HCT116 (cell line): Measurements from ENCODE around the gene SH2B3.
A peak's percentile ranks its signal among the peaks of the same experiment; 100 is the strongest.

Experiments used
- CEBPB ChIP-seq: IDR thresholded peaks from 2 replicates; pipeline ENCODE4 v1.6.1; 2012; ENCODE audit warnings: low read depth
- CTCF ChIP-seq, 3 experiments: fragments of 200-600 bp in 1 of 3; sonication (generic) in 1 of 3; IDR thresholded peaks in 2 of 3; conservative IDR thresholded peaks in 1 of 3; 2 replicates each; pipeline ENCODE4 v1.5.1; 2012 to 2017; ENCODE audit warnings: low read depth in 2 of 3, low read length in 2 of 3, antibody characterized with exemption in 1 of 3, borderline replicate concordance in 1 of 3, control low read depth in 1 of 3, mild to moderate bottlenecking in 1 of 3, mixed read lengths in 1 of 3, mixed run types in 1 of 3, moderate library complexity in 1 of 3; ENCODE audit not compliant: insufficient read depth in 1 of 3
- EZH2 ChIP-seq: fragments of 200-600 bp; sonication (generic); IDR thresholded peaks from 2 replicates; pipeline ENCODE4 v1.6.1; 2017; ENCODE audit warnings: antibody characterized with exemption, mixed run types
- FOSL1 ChIP-seq: IDR thresholded peaks from 2 replicates; pipeline ENCODE4 v1.6.1; 2012; ENCODE audit warnings: low read depth
- POLR2A ChIP-seq: IDR thresholded peaks from 2 replicates; pipeline ENCODE4 v1.7.0; 2011; ENCODE audit warnings: borderline replicate concordance; ENCODE audit not compliant: insufficient read depth, insufficient read length; ENCODE audit errors: extremely low read depth
- POLR2AphosphoS5 ChIP-seq: IDR thresholded peaks from 2 replicates; pipeline ENCODE4 v1.6.1; 2011; ENCODE audit warnings: mild to moderate bottlenecking, low read depth, low read length, moderate library complexity
- RAD21 ChIP-seq: IDR thresholded peaks from 2 replicates; pipeline ENCODE4 v1.6.1; 2012; ENCODE audit warnings: low read depth, mild to moderate bottlenecking
- REST ChIP-seq: IDR thresholded peaks from 2 replicates; pipeline ENCODE4 v1.6.1; 2012; ENCODE audit warnings: low read depth
- SP1 ChIP-seq: IDR thresholded peaks from 2 replicates; pipeline ENCODE4 v1.6.1; 2012; ENCODE audit warnings: low read depth
- ZBTB33 ChIP-seq: IDR thresholded peaks from 2 replicates; pipeline ENCODE4 v1.6.1; 2011; ENCODE audit warnings: mild to moderate bottlenecking, low read length, moderate library complexity; ENCODE audit not compliant: insufficient replicate concordance; ENCODE audit errors: extremely low read depth

GRCh38 chr12:111445726-111446581 is 40.2 kb downstream of the SH2B3 start:
- TF ChIP-seq REST (no peak), POLR2A (no peak), EZH2 (no peak), CTCF (IDR thresholded peaks at IDR 0.05 in 2 of 3, conservative IDR thresholded peaks at IDR 0.05 in 1 of 3; ENCODE audit: borderline replicate concordance in 1 of 3, insufficient read depth in 1 of 3, low read depth in 2 of 3, low read length in 2 of 3) (no peak), FOSL1 (no peak), POLR2AphosphoS5 (peak; percentile 9; the same call in 1 of the 2 replicates), ZBTB33 (no peak), RAD21 (no peak), SP1 (no peak), CEBPB (no peak)
